ENCODE measurements around the gene ABCC1. TPM values are rescaled to one million over a fixed set of nuclear protein-coding genes. Genes with fewer than 3 reads are reported as not detected.

Gene ABCC1
- polyA plus RNA-seq, 1 experiment, result 69.7 TPM

DNA sequence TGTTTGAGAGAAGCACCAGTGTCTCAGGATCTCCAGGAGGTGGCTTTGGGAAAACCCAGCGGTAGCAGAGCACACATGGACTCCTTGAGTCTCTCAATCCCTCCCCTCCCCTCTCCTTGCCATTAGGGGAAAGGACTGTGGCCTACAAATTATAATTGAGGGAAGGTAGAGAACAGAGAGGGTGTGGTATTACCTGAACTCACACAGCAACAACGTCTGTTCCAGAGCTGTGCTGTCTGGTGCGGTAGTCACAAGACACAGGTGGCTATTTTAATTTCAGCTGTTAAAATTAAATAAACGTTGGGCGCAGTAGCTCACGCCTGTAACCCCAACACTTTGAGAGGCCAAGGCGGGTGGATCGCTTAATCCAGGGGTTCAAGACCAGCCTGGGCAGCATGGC lies 163.7 kb downstream of the ABCC1 start:
- no peak for DNase-seq (ENCODE audit: low read depth, low spot score)
- TF ChIP-seq, protein P1, sequence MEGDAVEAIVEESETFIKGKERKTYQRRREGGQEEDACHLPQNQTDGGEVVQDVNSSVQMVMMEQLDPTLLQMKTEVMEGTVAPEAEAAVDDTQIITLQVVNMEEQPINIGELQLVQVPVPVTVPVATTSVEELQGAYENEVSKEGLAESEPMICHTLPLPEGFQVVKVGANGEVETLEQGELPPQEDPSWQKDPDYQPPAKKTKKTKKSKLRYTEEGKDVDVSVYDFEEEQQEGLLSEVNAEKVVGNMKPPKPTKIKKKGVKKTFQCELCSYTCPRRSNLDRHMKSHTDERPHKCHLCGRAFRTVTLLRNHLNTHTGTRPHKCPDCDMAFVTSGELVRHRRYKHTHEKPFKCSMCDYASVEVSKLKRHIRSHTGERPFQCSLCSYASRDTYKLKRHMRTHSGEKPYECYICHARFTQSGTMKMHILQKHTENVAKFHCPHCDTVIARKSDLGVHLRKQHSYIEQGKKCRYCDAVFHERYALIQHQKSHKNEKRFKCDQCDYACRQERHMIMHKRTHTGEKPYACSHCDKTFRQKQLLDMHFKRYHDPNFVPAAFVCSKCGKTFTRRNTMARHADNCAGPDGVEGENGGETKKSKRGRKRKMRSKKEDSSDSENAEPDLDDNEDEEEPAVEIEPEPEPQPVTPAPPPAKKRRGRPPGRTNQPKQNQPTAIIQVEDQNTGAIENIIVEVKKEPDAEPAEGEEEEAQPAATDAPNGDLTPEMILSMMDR (IDR thresholded peaks at IDR 0.05; ENCODE audit: low read depth, low read length), result no peak
- ChIA-PET POLR2A (no interaction called here), CTCF (no interaction called here)
- H3K9me3 ChIP-seq (ENCODE audit: control insufficient read depth, insufficient read depth, low read length), result peaks cover 2% of the 10 kb centered on the region; the same call in 1 of the 2 replicates
- no peak overlapping the region for H3K4me3 ChIP-seq (ENCODE audit: low read depth, low read length)
- no peak overlapping the region for H3K27ac ChIP-seq (ENCODE audit: low read depth, low read length)
- H3K27me3 ChIP-seq (ENCODE audit: control insufficient read depth, insufficient read depth, low read length), result no peaks in the 10 kb centered on the region

DNA sequence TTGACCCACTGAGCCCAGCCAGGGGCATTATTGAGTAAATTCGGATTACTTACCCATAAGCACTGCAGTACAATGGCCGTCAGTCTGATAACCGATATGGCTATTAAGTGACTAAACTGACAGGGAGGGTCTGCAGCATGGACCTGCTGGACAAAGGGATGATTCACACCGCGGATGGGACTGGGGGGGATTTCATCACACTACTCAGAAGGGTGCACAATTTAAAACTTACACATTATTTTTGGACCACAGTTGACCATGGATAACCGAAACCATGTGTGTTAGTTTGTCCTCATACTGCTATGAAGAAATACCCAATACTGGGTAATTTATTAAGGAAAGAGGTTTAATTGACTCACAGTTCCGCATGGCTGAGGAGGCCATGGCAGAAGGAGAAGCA lies 167.4 kb downstream of the ABCC1 start:
- no peaks in the 10 kb centered on the region for H3K27me3 ChIP-seq (ENCODE audit: control insufficient read depth, insufficient read depth, low read length)
- TF ChIP-seq, protein P1 (IDR thresholded peaks at IDR 0.05; ENCODE audit: low read depth, low read length), result no peak
- no peak for DNase-seq (ENCODE audit: low read depth, low spot score)
- H3K27ac ChIP-seq (ENCODE audit: low read depth, low read length), result no peak overlapping the region
- peaks cover 4% of the 10 kb centered on the region; the same call in 1 of the 2 replicates for H3K9me3 ChIP-seq (ENCODE audit: control insufficient read depth, insufficient read depth, low read length)
- no peak overlapping the region for H3K4me3 ChIP-seq (ENCODE audit: low read depth, low read length)
- ChIA-PET POLR2A (no interaction called here), CTCF (no interaction called here)

DNA sequence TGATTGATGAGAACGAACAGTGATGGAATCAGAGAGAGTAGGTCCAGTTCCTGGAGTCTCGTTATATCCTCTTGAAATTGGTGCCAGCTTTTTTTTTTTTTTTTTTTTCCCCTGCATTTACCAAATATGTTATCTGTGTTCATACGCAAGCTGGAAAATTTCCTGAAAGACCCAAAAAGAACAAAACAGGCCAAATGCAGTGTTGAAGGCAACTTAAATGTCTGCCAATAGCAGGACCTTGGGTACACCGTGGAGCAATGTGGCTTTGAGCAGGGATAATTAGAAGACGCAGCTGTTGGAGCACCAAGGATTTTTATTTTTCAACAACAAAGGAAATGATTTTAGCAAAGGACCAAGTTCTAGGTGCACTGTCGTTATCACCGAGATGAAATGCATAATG lies 168.9 kb downstream of the ABCC1 start:
- no peak overlapping the region for H3K4me3 ChIP-seq (ENCODE audit: low read depth, low read length)
- POLR2A ChIA-PET, result interaction anchor here (0.6 kb wide), 1 partner anchor 44 kb away, joined by 5 read pairs; no protein-coding TSS in a partner anchor
- no peaks in the 10 kb centered on the region for H3K27me3 ChIP-seq (ENCODE audit: control insufficient read depth, insufficient read depth, low read length)
- H3K27ac ChIP-seq (ENCODE audit: low read depth, low read length), result no peak overlapping the region
- CTCF ChIA-PET, result no interaction called here
- H3K9me3 ChIP-seq (ENCODE audit: control insufficient read depth, insufficient read depth, low read length), result peaks cover 9% of the 10 kb centered on the region
- TF ChIP-seq, protein P1 (IDR thresholded peaks at IDR 0.05; ENCODE audit: low read depth, low read length), result no peak
- DNase-seq (ENCODE audit: low read depth, low spot score), result no peak

- ChIA-PET POLR2A (interaction anchor here (0.8 kb wide), 1 partner anchor 232 kb away, joined by 4 read pairs; no protein-coding TSS in a partner anchor), CTCF (interaction anchor here (0.6 to 0.7 kb wide), 2 partner anchors 39 to 362 kb away, joined by 4 read pairs; no protein-coding TSS in a partner anchor)
Observed at GRCh38 chr16:16120044-16120381, 170.6 kb downstream of the ABCC1 start.

GRCh38 chr16:16120382-16121184 lies 171.2 kb downstream of the ABCC1 start:
- no peak overlapping the region for H3K27ac ChIP-seq (ENCODE audit: low read depth, low read length)
- TF ChIP-seq, protein P1 (IDR thresholded peaks at IDR 0.05; ENCODE audit: low read depth, low read length), result no peak
- ChIA-PET POLR2A (no interaction called here), CTCF (interaction anchor here (0.6 kb wide), 1 partner anchor 363 kb away, joined by 4 read pairs; no protein-coding TSS in a partner anchor)
- no peak for DNase-seq (ENCODE audit: low read depth, low spot score)
- no peaks in the 10 kb centered on the region for H3K27me3 ChIP-seq (ENCODE audit: control insufficient read depth, insufficient read depth, low read length)
- H3K4me3 ChIP-seq (ENCODE audit: low read depth, low read length), result no peak overlapping the region
- H3K9me3 ChIP-seq (ENCODE audit: control insufficient read depth, insufficient read depth, low read length), result peaks cover 27% of the 10 kb centered on the region

More at GRCh38 chr16:16120044-16120381, 170.6 kb downstream of the ABCC1 start:
- no peak for DNase-seq (ENCODE audit: low read depth, low spot score)
- peaks cover 25% of the 10 kb centered on the region for H3K9me3 ChIP-seq (ENCODE audit: control insufficient read depth, insufficient read depth, low read length)
- H3K27ac ChIP-seq (ENCODE audit: low read depth, low read length), result no peak overlapping the region
- no peaks in the 10 kb centered on the region for H3K27me3 ChIP-seq (ENCODE audit: control insufficient read depth, insufficient read depth, low read length)
- no peak overlapping the region for H3K4me3 ChIP-seq (ENCODE audit: low read depth, low read length)
- TF ChIP-seq, protein P1 (IDR thresholded peaks at IDR 0.05; ENCODE audit: low read depth, low read length), result no peak

All from AG04450 (cell line).